Left ventricle myocardium superior (tissue), 1 donor: ENCODE data around the gene NPRL2. TPM values are rescaled to one million over a fixed set of nuclear protein-coding genes. Genes with fewer than 3 reads are reported as not detected.
A peak's percentile ranks its signal among the peaks of the same experiment; 100 is the strongest.

ENCODE experiments used
- ATAC-seq: fragments of 200-7000 bp; cut with Tn5 transposase; one replicate; pipeline ENCODE4 v1.9.1; 2020; ENCODE audit warnings: mild to moderate bottlenecking, moderate library complexity
- DNase-seq: peaks from one replicate; pipeline ENCODE4 v3.0.0-alpha.2; 2020
- intact Hi-C: fragments of 100-400 bp; cut with micrococcal nuclease; formaldehyde crosslinking; loops from one replicate; pipeline ENCODE4 v1.11.0; 2022
- total RNA-seq: library from RNA; stranded (reverse); fragmentation: NEBNext Ultra II Directional; extraction: Animal tissue kit (Norgen Biotek cat#: 25700); gene quantifications from one replicate; pipeline ENCODE4 v1.2.1, GENCODE V29; 2021
- donor health status: DM: no; HTN: yes; CAD: no; lungs with severe emphysema.

Gene NPRL2
- total RNA-seq, 1 donor from 2014 or later, result 16.8 TPM

DNA sequence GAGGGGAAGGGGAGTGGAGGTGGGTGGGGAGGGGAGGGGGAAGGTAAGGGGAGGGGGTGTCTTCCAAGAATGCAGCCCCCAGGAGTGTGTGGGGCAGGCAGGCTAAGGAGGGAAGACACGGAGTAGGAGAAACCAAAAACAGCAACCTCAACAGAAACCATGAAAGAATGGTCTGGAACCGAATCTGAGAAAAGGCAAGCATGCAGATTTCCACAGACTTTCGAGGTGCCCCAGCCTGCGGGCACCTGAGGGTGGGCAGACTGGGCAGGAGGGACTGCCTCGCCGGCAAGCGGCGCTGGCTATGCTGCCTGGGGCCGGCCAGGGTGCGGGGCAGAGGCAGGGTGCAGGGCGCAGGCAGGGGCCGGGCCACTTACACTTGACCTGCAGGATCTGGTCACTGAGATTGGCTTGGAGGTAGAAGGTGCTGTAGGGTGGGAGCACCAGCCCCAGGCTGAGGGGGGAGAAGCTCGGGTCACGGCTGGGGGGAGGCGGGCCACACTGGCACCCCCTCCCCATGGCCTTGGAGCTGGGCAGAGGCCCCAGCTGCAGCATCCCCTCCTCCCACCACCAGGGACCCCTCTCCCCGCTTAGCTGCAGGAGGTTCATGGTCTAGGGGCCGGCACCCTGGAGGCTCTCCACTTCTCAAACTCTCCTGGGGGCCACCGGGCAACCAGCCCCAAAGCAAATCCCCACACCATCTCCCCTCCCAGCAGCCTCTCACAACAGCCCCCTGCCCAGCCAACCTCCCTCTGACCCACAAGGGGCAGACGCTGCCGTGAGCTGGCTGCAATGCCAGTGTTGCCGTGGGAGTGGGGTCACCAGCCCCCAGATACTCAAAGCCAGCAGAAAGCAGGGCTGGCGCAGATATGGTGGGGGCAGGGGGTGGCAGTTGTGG is 24.0 kb upstream of the NPRL2 start:
- no peak for ATAC-seq
- DNase-seq, result no peak
- intact Hi-C loops, result no loop called here

DNA sequence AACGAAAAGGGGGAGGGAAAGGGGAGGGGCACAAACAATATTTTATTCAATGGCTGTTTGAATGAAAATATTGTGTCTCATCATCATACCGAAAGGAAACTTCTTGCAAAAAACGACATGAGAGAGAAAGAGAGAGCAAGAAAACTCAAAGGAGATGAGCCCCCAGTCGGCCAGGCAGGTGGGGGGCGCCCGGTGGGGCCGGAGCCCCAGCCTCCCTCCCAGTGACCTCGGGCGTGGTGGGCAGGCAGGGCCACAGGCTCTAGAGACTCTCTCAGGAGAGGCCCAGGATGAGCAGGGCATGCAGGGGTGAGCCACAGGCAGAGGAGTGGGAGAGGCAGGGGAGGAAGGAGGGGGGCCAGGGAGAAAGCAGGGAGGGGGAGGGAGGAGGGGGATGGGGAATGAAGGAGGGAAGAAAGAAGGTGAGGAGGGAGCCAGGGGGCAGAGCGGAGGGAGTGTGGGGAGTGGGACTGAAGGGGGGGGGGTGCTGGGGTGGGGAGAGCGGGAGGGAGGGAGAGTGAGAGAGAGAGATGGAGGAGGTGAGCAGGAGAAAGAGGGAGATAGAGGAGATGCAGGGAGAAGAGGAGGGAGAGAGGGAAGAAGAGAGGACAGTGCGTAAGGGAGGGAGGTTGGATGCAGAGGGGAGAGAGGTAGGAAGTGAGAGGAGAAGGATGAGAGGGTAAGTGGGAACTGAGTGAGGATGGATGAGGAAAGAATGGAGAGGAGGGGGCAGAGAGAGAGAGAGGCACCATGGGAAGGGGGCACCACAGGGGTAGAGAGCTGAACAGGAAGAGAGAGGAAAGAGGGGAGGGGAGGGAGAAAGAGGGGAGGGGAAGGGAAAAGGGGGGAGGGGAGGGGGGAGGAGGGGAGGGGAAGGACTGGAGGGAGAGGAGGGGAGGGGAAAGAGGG is 22.8 kb upstream of the NPRL2 start:
- ATAC-seq, result no peak
- no peak for DNase-seq
- intact Hi-C loops, result no loop called here

DNA sequence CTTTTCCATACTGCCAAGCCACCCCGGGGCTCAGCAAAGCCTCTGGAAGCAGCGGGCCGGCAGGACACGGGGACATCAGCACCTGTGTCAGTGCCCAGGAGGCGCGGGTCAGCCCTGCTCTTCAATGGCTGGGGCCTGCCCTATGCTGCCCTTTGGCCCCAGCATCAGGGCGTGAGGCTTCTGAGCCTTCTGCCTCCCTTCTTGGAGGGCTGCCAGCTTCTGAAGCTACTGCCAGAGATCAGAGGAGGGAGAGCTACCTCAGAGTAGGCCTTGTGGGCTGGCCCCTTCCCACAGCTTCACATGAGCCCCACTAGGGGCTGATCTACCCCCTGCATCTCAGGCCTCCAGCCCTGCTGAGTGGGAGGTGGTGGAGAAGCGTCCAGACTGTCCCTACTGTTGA is 21.8 kb upstream of the NPRL2 start:
- intact Hi-C loops, result no loop called here
- no peak for ATAC-seq

DNA sequence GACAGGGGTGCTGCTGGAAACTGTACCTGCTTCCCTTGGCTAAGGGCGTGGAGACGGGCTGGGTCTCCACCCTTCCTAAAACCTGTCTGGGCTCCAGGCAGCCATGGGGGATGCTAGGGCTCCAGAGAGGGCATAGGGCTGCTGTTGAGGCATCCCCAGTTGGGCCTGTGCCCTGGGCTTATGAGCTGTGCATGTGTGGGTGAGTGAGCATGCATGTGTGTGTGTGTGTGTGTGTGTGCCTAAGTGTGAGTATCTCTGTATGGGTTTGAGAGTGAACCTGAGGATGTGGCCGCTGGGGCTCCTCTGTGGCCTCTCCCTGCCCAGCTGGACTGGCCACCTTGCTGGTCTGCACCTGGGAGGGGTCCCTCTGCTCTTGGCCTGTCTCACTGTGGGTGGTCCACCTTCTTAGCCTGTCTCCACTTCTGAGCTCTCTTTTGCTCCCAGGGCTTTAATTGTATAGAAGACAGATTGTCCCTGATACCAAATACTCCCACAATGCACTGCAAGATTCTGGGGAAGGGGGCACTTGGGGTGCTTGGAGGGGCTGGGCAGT is 20.6 kb upstream of the NPRL2 start:
- ATAC-seq (no peak), DNase-seq (no peak)
- intact Hi-C loops, result no loop called here

More for the DNA sequence above, 21.8 kb upstream of the NPRL2 start:
- DNase-seq, result no peak

DNA sequence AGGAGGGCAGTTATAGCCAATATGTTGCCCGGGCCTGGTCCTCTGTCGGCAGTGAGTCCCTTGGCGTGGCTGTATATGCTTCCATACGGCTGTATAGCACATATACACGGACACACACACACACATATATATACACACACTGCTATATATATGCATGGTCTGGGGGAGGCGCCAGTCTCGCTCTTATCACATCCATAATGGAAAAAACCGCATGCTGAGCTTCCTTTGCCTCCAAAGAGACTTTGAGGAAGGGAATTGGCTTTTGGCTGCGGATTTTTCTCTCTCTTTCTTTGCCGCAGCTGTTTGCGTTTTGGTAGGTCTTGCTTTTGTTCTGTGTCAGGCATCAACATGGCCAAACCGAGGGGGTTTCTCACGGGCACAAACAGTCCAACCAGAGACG is 20.0 kb upstream of the NPRL2 start:
- ATAC-seq, result no peak
- no peak for DNase-seq
- intact Hi-C loops, result no loop called here

DNA sequence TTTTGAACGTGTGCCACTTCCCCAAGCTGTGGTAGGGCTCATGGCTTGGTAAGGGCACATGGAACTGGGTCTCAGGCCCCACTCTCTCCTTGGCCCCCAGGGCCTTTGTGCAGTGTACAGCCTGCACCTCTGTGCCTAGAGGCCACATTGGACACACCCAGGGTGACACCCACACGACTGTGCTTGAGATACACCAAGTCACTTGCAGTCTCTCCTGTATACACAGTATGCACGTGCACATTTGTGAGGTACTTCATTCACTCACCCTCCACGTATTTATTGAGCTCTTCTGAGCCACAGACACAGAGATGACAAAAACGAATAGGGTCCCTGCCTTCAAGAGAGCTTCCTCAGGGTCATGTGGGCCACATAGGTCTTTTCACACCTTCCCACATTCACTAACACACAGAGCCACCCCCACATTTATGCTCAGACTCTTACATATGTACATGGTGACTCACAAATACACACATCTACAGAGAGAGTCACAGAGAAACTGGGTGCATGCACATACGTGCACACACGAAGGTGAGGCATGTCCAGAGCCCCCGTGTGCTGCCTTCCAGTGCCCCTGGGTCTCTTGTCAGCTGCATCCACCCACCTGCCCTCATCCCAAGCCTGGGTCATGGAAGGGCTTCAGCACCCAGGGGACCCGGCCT is 18.6 kb upstream of the NPRL2 start:
- ATAC-seq, result no peak
- intact Hi-C loops, result no loop called here
- DNase-seq, result no peak

DNA sequence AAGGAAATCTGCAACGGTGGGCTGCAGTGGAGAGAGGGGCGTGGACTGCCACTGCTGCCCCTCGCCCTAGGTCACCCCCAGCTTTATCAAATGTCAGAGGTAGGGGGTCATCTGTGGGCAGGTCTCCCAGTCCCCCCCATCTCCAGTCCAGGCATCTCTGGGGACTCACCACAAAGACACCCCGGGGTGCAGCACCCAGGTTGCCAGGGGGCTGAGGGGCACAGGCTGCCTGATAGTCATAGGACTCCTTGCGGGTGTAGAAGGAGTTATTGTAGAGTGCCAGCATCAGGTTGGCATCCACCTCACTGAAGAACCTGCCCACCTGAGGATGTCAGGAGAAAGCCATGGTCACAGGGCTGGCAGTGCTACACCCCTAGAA is 15.3 kb upstream of the NPRL2 start:
- intact Hi-C loops, result no loop called here
- no peak for ATAC-seq
- no peak for DNase-seq

DNA sequence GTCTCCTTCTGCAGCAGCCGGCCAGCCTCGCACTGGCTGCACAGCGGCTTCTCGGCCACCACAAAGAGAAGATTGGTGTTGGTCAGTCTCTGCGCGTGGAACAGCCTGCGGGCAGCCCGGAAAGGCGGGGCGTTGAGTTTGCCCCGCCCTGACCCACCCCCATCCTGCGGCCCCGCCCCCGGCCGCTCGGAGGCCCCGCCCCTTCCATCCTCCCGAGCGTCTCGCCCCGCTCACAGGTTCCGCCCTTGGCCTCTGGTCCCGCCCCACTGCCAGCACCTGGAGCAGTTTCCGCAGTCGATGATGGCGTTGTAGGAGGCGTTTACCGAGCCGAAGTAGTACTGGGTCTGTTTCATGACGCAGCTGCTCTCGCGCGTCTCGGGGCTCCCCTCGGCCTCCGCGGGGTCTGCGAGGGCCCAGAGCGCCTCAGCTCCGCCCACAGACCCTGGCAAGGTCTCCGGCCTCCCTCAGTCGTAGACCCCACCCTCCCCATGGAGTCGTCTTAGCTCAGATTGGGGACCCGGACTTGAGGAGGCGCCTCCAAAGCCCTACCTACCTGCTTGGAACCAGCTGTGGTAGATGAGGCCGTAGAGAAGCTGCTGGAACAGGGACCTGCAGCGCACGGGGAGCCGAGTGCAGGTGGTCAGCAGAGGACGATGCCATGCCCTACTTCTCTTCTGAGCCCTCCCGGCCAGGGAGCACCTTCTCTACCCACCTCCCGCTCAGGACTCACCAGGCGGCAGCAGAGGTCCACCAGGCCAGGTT is 14.7 kb upstream of the NPRL2 start:
- intact Hi-C loops, result no loop called here
- ATAC-seq (peak; percentile 88), DNase-seq (peak; percentile 89)

DNA sequence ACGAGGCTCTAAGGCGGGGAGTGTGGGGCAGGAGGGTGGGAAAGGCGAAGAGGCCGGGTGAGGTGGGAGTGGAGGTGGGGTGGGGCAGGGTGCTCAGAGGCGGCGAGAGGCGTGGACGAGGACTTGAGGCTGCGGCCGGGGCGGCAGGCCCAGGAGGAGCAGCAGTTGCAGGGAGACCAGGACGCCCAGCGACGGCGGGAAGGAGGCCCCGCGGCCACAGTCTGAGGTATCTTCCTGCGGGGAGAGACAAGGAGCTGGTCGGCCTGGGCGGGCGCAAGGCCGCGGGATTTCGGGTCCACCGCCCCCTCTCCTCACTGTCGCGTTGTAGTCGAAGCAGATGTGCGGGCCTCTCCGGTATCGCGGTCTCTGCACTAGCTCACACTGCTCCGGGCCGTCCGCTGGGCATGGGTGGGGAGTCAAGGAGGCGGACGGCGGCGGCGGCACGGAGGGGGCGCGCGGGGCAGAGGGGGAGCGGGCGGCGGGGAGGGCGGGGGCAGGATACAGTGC is 14.1 kb upstream of the NPRL2 start:
- no peak for DNase-seq
- peak; percentile 43 for ATAC-seq
- intact Hi-C loops, result no loop called here

DNA sequence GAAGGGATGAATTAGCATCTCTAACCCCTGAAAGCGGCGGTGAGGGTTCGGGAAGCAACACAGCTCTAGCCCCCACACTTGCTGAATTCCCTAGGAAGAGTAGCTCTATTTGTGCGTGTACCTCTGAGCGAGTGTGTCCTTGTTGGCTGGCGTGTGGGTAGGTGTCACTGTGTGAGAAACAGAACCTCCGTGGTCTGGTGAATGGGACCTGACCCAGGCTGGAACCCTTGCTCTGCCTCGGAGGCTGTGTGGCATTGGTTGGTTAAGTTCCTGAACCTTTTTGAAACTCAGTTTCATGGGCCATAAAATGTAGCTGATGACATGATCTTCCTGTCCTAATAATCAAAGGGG is 9.2 kb upstream of the NPRL2 start:
- intact Hi-C loops, result no loop called here
- ATAC-seq (no peak), DNase-seq (no peak)

DNA sequence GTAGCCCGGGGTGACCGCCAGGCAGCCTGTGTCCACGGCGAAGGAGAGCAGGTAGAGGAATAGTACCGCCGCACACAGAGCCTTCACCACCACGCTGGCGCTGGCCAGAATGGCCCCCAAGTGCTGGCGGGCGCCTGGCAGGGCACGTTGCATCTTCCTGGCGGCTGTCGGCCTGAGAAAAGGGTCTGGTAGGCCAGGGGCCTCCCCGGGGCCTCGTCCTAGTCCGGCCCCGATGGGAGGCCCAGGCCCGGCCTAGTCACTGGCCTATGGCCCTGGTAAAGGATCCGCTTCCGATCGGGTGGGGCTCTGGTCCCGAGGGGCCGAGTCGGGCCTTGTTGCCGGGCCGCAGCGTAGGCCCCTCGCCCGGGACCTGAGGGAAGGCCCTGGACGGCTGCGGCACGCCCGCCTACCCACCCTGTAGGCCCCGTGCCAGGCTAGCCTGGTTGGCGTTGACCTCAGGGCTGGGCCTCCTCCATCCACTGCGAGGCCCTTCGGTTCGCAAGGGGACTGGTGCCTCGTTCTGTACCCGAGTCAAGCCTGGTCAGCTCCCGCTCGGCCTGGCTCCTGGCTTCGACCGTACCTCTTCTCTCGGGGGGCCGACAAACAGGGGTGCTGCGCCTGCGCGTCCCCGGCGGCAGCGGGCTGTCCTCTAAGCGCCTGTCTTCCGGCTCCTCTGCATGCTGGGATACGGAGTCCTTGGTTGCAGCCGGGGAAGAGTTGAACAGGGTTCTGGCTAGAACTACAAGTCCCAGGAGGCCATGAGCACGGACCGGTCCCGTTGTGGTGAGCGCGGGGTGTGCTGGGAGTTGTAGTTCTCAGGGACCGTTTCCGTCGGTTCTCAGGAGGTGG is 8.6 kb upstream of the NPRL2 start, which contains the start of gene TMEM115:
Gene TMEM115 (minus strand): TSS at position 611 of the 849 bp plus-strand sequence. CDS start 458 bp downstream, at position 153.
- peak; percentile 96 for DNase-seq
- peak; percentile 95 for ATAC-seq
- intact Hi-C loops, result no loop called here

DNA sequence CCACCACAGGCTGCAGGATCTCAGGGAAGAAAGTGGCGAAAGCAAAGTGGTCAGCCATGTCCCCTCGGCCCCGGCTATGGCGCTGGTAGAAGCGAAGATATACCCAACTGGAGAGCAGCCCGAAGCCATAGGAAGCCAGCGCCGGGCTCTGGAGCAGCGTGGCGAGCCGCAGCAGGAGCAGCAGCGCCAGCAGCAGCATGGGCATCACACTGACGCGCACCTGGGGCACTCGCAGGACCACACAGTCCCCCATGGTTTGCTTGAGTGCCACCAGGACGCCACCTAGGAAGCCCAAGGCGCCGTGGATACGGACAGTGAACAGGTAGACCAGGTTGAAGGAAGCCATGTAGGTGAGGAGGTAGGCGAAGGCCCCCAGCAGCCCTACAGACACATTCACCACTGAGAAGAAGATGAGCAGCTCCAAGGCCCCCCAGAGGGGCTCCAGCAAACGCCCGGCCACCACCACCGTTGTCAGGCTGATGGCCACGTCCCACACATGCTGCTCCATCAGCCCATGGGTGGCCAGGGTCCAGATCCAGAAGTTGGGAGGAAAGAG is 7.9 kb upstream of the NPRL2 start:
- ATAC-seq (no peak), DNase-seq (no peak)
- intact Hi-C loops, result no loop called here

DNA sequence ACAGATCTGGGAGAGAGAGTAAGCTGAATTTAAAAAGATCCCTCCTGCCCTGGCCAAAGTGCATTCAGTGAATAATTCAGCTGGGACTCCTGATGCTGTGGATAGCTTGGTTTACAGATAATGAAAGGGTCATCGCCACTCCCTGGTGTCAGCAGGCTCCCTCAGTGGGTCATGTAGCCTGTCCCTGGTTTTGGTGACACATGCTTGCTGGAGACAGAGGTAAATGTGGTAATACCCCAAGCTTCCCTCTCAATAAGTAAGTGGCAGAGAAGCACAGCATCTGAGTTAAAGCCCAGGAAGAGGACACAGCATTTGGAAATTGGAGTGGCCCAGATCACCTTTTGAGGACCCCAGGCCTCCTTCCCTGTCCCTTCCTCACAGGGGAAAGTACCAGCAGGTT is 6.9 kb upstream of the NPRL2 start:
- DNase-seq (no peak), ATAC-seq (no peak)
- intact Hi-C loops, result no loop called here

DNA sequence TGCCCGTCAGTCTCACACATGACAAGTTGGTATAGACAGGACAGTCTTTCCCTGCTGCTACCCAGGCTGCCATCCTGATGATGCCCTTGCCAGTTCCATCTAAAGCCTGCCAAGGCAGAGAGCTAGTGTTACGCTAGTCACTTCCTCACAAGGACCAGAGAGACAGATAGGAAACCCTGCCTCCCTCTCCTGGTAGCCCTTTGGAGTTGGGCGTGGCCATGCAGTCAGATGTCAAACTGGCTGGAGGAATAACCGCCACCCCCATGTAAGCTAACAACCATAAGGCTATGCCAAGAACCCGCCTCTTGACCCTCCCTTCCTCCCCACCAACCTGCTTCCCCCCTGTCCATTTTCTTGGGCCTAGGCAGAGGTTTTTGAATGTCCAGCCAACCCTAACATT is 6.0 kb upstream of the NPRL2 start:
- DNase-seq (peak; percentile 49), ATAC-seq (peak; percentile 13)
- intact Hi-C loops, result no loop called here

DNA sequence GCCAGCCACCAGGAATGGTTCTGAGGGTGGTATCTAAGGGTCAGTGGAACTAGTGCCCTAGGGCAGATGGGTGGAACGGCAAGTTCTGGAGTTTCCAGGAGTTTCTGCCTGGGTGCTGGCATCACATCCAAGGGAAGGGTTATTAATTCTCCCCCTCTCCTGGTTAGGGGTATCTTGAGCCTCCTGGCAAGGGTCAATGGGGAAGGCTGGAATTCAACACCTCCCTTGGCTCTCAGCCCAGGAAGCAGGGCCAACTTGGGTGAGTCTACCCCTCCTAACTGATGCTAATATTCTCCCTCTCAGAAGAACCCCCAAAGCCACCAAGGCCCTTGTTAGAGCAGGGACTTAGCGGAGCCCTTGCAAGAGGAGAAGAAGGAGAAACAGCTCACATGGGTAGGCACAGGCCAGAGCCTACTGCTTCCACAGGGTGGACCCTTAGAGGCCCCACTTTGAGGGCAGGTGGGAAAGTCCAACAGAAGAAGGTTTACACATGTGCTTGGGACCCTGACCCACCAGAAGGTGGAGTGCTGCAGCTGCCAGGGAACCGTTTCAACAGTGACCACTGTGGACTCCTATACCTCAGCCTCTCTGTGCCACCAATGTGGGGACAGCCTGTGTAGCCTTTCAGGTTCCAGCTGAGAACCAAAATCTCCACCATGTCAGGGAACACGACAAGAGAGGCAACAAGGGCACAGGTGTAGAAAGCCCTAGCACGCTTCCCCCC is 5.4 kb upstream of the NPRL2 start:
- DNase-seq (no peak), ATAC-seq (no peak)
- intact Hi-C loops, result no loop called here

DNA sequence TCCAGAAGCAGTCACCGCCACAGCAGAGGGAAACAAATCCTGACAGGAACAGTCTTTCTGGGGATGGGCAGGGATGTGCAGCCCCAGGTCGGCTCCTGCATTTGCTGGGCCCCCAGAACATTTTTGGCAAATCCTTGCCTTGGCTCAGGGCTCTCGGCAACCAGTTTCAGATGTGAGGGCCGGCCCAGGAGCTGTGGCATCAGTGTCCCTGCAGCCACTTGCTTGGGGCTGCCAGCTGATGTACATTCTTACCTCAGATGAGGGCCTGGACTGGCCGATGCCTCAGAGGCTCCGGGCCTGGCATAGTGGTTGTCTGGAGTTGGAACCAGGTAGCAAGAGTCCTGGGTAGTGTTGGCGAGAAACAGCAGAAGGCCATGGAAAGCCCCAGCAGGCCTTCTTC is 4.3 kb upstream of the NPRL2 start:
- no peak for ATAC-seq
- intact Hi-C loops, result no loop called here
- no peak for DNase-seq
